ENCODE data around the gene CHCHD4. TPM values are rescaled to one million over a fixed set of nuclear protein-coding genes. Genes with fewer than 3 reads are reported as not detected.

The CHCHD4 gene
- 14.3 and 15.4 TPM in 2 replicates for total RNA-seq

GRCh38 chr3:14124615-14125192 lies at the start of gene CHCHD4, which contains the start of gene TMEM43:
Gene CHCHD4 (minus strand): TSS chr3:14124870. CDS start chr3:14124676, 194 bp downstream.
Gene TMEM43 (plus strand): TSS chr3:14125052. CDS start chr3:14125194, 142 bp downstream.

Other genes with a start within 250 kb of the CHCHD4 start
- gene WNT7A, start 244.8 kb downstream of the CHCHD4 start, total RNA-seq: not detected in 2 replicates
- gene TMEM43, start 182 bp upstream of the CHCHD4 start, total RNA-seq: 77.9 and 117 TPM in 2 replicates
- 39.1 and 54.5 TPM in 2 replicates for gene XPC, start 53.7 kb upstream of the CHCHD4 start, total RNA-seq
- gene LSM3, start 53.9 kb upstream of the CHCHD4 start, total RNA-seq: 7.4 and 9.5 TPM in 2 replicates